AG09309 (cell line): ENCODE data around the gene JAKMIP2.

ENCODE experiments used
- DNase-seq: peaks from one replicate; pipeline ENCODE4 v3.0.0-alpha.2; 2010; ENCODE audit warnings: low read depth
- H3K4me3 ChIP-seq: 2 replicates; pipeline ENCODE4 v1.5.1; 2011; ENCODE audit warnings: mild to moderate bottlenecking, low read depth, low read length, moderate library complexity; ENCODE audit not compliant: control insufficient read depth
- CTCF ChIP-seq: IDR thresholded peaks from 2 replicates; pipeline ENCODE4 v1.5.1; 2011; ENCODE audit warnings: mild to moderate bottlenecking, low read depth, low read length, inconsistent platforms; ENCODE audit not compliant: insufficient read depth, control insufficient read depth; ENCODE audit errors: missing control alignments

The JAKMIP2 gene

GRCh38 chr5:147711019-147711418, 71.5 kb downstream of the JAKMIP2 start:
- no peak overlapping the region for H3K4me3 ChIP-seq
- no peak for TF ChIP-seq CTCF
- no peak for DNase-seq

DNA sequence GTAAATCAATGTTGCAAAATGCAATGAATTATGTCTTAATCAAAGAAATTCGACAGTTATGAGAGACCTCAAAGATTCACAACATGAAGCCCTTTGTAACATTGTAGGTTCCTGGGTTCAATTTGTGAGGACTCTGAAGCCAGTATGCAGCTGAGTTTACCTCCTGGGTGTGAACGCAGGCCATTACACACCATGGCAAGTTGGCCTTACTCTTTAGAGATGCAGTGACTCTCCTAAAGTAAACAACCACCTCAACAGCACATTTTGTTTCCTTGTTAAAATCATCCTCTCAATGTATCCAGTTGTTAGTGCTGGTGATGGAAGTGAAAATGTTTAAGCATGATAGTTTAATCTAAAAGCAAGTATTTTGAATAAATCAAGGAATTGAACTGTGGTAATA, 73.8 kb downstream of the JAKMIP2 start:
- H3K4me3 ChIP-seq: no peak overlapping the region
- TF ChIP-seq CTCF: no peak
- no peak for DNase-seq

GRCh38 chr5:147704544-147704943, 78.0 kb downstream of the JAKMIP2 start:
- no peak for TF ChIP-seq CTCF
- H3K4me3 ChIP-seq: no peak overlapping the region
- no peak for DNase-seq

DNA sequence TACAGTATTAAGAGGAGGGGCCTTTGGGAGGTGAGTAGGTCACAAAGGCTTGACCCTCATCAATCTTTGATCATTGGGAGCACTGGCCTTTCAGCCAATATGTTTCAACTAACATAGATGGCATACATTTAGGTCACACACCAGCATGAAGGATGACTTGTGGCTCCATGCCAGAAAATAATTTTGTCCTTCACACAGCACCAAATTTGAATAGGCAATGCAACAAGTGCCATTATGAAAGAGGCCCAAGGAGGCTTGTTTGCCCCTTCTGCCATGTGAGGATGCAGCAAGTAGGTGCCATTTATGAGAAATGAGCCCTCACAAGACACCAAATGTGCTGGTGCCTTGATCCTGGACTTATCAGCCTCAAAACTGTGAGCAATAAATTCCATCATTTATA, 81.1 kb downstream of the JAKMIP2 start:
- no peak overlapping the region for H3K4me3 ChIP-seq
- no peak for TF ChIP-seq CTCF
- no peak for DNase-seq

GRCh38 chr5:147699496-147700088, 82.9 kb downstream of the JAKMIP2 start:
- TF ChIP-seq CTCF: no peak
- no peak for DNase-seq
- H3K4me3 ChIP-seq: no peak overlapping the region

- TF ChIP-seq CTCF: no peak
Observed at GRCh38 chr5:147697380-147697779, 85.1 kb downstream of the JAKMIP2 start.

DNA sequence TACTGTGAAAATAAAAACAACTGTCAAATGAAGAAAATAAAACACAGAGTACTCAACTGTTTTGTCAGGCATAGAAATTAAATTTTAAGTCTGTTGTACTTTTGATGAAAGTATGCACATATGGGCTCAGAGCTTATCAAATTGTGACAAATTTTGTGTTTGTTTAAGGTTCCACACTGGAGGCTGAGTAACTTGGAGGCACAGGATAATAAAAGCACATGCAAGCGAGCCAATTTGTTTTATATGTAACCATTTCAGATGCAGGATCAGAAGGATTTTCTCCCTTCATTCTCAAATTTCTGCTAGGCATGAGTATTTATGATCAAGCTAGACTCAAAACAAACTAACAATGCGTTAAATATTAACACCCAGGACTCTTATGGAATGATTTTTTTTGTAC, 87.8 kb downstream of the JAKMIP2 start:
- TF ChIP-seq CTCF: no peak
- no peak for DNase-seq
- no peak overlapping the region for H3K4me3 ChIP-seq

More at GRCh38 chr5:147697380-147697779, 85.1 kb downstream of the JAKMIP2 start:
- no peak for DNase-seq
- H3K4me3 ChIP-seq: no peak overlapping the region
